GM21717 (cell line): Measurements from ENCODE around the gene MGAT5.
A peak's percentile ranks its signal among the peaks of the same experiment; 100 is the strongest.
"Not testable (repeated sequence)": the region's sequence is repeated elsewhere in the genome, so short reads cannot be mapped to it uniquely, and the experiment has no call there.

ENCODE experiments used
- ATAC-seq: cut with Tn5 transposase; IDR thresholded peaks from one replicate; pipeline ENCODE4 v1.9.1; 2021; ENCODE audit warnings: mild to moderate bottlenecking, moderate library complexity; ENCODE audit not compliant: unreplicated experiment

Gene MGAT5

GRCh38 chr2:134276381-134277172 is 22.7 kb downstream of the MGAT5 start:
- ATAC-seq, result no peak

- no peak for ATAC-seq
These were observed 23.4 kb downstream of the MGAT5 start for GRCh38 chr2:134277223-134277622.

- ATAC-seq, result no peak
These were observed 24.7 kb downstream of the MGAT5 start for GRCh38 chr2:134278553-134278952.

GRCh38 chr2:134279417-134279816 is 25.5 kb downstream of the MGAT5 start:
- ATAC-seq, result no peak

- ATAC-seq, result no peak
These were observed 26.4 kb downstream of the MGAT5 start for GRCh38 chr2:134280231-134280630.

- no peak for ATAC-seq
These were observed 26.9 kb downstream of the MGAT5 start for GRCh38 chr2:134280726-134281125.

- no peak for ATAC-seq
These were observed 28.0 kb downstream of the MGAT5 start for GRCh38 chr2:134281815-134282419.

GRCh38 chr2:134282629-134283400 is 28.9 kb downstream of the MGAT5 start:
- peak; percentile 91 for ATAC-seq

GRCh38 chr2:134283661-134284060 is 29.8 kb downstream of the MGAT5 start:
- no peak for ATAC-seq

GRCh38 chr2:134284119-134284670 is 30.3 kb downstream of the MGAT5 start:
- no peak for ATAC-seq

GRCh38 chr2:134287323-134287722 is 33.5 kb downstream of the MGAT5 start:
- peak; percentile 52 for ATAC-seq

GRCh38 chr2:134288814-134289213 is 34.9 kb downstream of the MGAT5 start:
- no peak for ATAC-seq

GRCh38 chr2:134289225-134289624 is 35.4 kb downstream of the MGAT5 start:
- ATAC-seq, result no peak

GRCh38 chr2:134290358-134290757 is 36.5 kb downstream of the MGAT5 start:
- ATAC-seq, result peak; percentile 37

- ATAC-seq, result no peak
These were observed 38.6 kb downstream of the MGAT5 start for GRCh38 chr2:134292514-134292913.

- ATAC-seq, result no peak
These were observed 40.1 kb downstream of the MGAT5 start for GRCh38 chr2:134293719-134294537.

- not testable (repeated sequence) for ATAC-seq
These were observed 40.7 kb downstream of the MGAT5 start for GRCh38 chr2:134294598-134294997.

- no peak for ATAC-seq
These were observed 41.6 kb downstream of the MGAT5 start for GRCh38 chr2:134295441-134295840.

- no peak for ATAC-seq
These were observed 42.4 kb downstream of the MGAT5 start for GRCh38 chr2:134296301-134296700.

GRCh38 chr2:134299334-134299733 is 45.5 kb downstream of the MGAT5 start:
- ATAC-seq, result no peak

GRCh38 chr2:134300585-134300984 is 46.7 kb downstream of the MGAT5 start:
- no peak for ATAC-seq
